SK-N-SH treated with all-trans-retinoic acid at 6 μM for 48 hours (cell line): Measurements from ENCODE around the gene KANSL2.

Source experiments
- ARNTL ChIP-seq: fragments of 450-650 bp; formaldehyde crosslinking; IDR thresholded peaks from 2 replicates; pipeline ENCODE4 v1.5.0; 2020; ENCODE audit warnings: low read depth, mild to moderate bottlenecking, moderate library complexity, borderline replicate concordance
- ISL1 ChIP-seq: fragments of 250-450 bp; sonication (Bioruptor Pico); IDR thresholded peaks from 2 replicates; pipeline ENCODE4 v2.1.2; 2022; ENCODE audit warnings: mild to moderate bottlenecking, moderate library complexity
- SNAI2 ChIP-seq: fragments of 250-450 bp; sonication (Bioruptor Pico); IDR thresholded peaks from 2 replicates; pipeline ENCODE4 v1.5.0; 2020; ENCODE audit warnings: mild to moderate bottlenecking, moderate library complexity
- TCF4 ChIP-seq: fragments of 250-450 bp; sonication (Bioruptor Pico); IDR thresholded peaks from 2 replicates; pipeline ENCODE4 v1.8.0; 2021; ENCODE audit warnings: mild to moderate bottlenecking, moderate library complexity, borderline replicate concordance
- ZC3H10 ChIP-seq: fragments of 250-450 bp; sonication (Bioruptor Pico); IDR thresholded peaks from 2 replicates; pipeline ENCODE4 v1.5.1; 2021; ENCODE audit warnings: mild to moderate bottlenecking, moderate library complexity
- ZFP3 ChIP-seq: fragments of 250-450 bp; sonication (Bioruptor Pico); IDR thresholded peaks from 2 replicates; pipeline ENCODE4 v1.5.0; 2020; ENCODE audit warnings: mild to moderate bottlenecking, moderate library complexity
- ZFP30 ChIP-seq: fragments of 450-650 bp; formaldehyde crosslinking; IDR thresholded peaks from 2 replicates; pipeline ENCODE4 v1.5.0; 2022; ENCODE audit warnings: mild to moderate bottlenecking, moderate library complexity
- TF ChIP-seq, protein P1 (sequence below): fragments of 250-450 bp; sonication (Bioruptor Pico); IDR thresholded peaks from 2 replicates; pipeline ENCODE4 v1.5.1; 2021; ENCODE audit warnings: mild to moderate bottlenecking, moderate library complexity
- TF ChIP-seq, protein P2 (sequence below): fragments of 250-450 bp; sonication (Bioruptor Pico); IDR thresholded peaks from 2 replicates; pipeline ENCODE4 v1.5.1; 2020; ENCODE audit warnings: low read depth, mild to moderate bottlenecking, moderate library complexity
- TF ChIP-seq, protein P3 (sequence below): fragments of 250-450 bp; sonication (Bioruptor Pico); IDR thresholded peaks from 2 replicates; pipeline ENCODE4 v1.8.0; 2020; ENCODE audit warnings: mild to moderate bottlenecking, moderate library complexity, borderline replicate concordance
- TF ChIP-seq, protein P4 (sequence below): fragments of 250-450 bp; sonication (Bioruptor Pico); IDR thresholded peaks from 2 replicates; pipeline ENCODE4 v1.8.0; 2021; ENCODE audit warnings: low read depth, mild to moderate bottlenecking, moderate library complexity, borderline replicate concordance

DNA sequence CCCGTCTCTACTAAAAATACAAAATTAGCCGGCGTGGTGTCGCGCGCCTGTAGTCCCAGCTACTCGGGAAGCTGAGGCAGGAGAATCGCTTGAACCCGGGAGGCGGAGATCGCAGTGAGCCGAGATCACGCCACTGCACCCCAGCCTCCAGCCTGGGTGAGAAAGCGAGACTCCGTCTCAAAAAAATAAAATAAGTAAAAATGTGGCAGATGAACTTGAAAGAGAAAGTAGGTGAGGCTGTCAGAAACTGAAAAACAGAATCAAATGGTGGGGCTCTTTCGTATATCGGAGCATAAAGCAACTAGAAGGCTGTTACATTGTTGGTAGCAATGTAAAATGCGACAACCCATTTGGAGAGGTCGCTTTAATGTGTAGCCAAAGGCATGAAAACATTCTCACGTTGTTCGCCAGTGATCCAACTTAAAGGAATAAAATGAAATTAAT, 35.2 kb upstream of the KANSL2 start:
- TF ChIP-seq, protein P1, sequence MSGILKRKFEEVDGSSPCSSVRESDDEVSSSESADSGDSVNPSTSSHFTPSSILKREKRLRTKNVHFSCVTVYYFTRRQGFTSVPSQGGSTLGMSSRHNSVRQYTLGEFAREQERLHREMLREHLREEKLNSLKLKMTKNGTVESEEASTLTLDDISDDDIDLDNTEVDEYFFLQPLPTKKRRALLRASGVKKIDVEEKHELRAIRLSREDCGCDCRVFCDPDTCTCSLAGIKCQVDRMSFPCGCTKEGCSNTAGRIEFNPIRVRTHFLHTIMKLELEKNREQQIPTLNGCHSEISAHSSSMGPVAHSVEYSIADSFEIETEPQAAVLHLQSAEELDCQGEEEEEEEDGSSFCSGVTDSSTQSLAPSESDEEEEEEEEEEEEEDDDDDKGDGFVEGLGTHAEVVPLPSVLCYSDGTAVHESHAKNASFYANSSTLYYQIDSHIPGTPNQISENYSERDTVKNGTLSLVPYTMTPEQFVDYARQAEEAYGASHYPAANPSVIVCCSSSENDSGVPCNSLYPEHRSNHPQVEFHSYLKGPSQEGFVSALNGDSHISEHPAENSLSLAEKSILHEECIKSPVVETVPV (CRISPR knock-in tag) = no peak
- no peak for TF ChIP-seq ZFP30 (CRISPR knock-in tag)
- TF ChIP-seq, protein P2, sequence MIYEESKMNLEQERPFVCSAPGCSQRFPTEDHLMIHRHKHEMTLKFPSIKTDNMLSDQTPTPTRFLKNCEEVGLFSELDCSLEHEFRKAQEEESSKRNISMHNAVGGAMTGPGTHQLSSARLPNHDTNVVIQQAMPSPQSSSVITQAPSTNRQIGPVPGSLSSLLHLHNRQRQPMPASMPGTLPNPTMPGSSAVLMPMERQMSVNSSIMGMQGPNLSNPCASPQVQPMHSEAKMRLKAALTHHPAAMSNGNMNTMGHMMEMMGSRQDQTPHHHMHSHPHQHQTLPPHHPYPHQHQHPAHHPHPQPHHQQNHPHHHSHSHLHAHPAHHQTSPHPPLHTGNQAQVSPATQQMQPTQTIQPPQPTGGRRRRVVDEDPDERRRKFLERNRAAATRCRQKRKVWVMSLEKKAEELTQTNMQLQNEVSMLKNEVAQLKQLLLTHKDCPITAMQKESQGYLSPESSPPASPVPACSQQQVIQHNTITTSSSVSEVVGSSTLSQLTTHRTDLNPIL (CRISPR knock-in tag) = no peak
- no peak for TF ChIP-seq ZFP3 (CRISPR knock-in tag)
- no peak for TF ChIP-seq ARNTL
- no peak for TF ChIP-seq ISL1 (CRISPR knock-in tag)
- no peak for TF ChIP-seq TCF4
- TF ChIP-seq SNAI2 (CRISPR knock-in tag) = no peak
- TF ChIP-seq, protein P3, sequence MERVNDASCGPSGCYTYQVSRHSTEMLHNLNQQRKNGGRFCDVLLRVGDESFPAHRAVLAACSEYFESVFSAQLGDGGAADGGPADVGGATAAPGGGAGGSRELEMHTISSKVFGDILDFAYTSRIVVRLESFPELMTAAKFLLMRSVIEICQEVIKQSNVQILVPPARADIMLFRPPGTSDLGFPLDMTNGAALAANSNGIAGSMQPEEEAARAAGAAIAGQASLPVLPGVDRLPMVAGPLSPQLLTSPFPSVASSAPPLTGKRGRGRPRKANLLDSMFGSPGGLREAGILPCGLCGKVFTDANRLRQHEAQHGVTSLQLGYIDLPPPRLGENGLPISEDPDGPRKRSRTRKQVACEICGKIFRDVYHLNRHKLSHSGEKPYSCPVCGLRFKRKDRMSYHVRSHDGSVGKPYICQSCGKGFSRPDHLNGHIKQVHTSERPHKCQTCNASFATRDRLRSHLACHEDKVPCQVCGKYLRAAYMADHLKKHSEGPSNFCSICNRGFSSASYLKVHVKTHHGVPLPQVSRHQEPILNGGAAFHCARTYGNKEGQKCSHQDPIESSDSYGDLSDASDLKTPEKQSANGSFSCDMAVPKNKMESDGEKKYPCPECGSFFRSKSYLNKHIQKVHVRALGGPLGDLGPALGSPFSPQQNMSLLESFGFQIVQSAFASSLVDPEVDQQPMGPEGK = no peak
- no peak for TF ChIP-seq ZC3H10 (CRISPR knock-in tag)
- TF ChIP-seq, protein P4, sequence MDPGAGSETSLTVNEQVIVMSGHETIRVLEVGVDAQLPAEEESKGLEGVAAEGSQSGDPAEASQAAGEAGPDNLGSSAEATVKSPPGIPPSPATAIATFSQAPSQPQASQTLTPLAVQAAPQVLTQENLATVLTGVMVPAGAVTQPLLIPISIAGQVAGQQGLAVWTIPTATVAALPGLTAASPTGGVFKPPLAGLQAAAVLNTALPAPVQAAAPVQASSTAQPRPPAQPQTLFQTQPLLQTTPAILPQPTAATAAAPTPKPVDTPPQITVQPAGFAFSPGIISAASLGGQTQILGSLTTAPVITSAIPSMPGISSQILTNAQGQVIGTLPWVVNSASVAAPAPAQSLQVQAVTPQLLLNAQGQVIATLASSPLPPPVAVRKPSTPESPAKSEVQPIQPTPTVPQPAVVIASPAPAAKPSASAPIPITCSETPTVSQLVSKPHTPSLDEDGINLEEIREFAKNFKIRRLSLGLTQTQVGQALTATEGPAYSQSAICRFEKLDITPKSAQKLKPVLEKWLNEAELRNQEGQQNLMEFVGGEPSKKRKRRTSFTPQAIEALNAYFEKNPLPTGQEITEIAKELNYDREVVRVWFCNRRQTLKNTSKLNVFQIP (CRISPR knock-in tag) = no peak
